K562 (cell line): Measurements from ENCODE around the gene CREM.

Source experiments
- AFF4 ChIP-seq: sonication (generic); formaldehyde crosslinking; IDR thresholded peaks from 2 replicates; pipeline ENCODE4 v1.8.0; 2023; ENCODE audit warnings: mild to moderate bottlenecking, missing genetic modification reagents
- CTCF ChIP-seq, 3 experiments: IDR thresholded peaks in 2 of 3; conservative IDR thresholded peaks in 1 of 3; 2 replicates each; pipeline ENCODE4 v1.5.1; 2011 to 2012; ENCODE audit warnings: low read length in 3 of 3, mild to moderate bottlenecking in 3 of 3, control low read depth in 2 of 3, improper control_type of control experiment in 1 of 3, inconsistent platforms in 1 of 3, low read depth in 1 of 3, mixed read lengths in 1 of 3, moderate library complexity in 1 of 3; ENCODE audit not compliant: insufficient read depth in 2 of 3
- FOXK1 ChIP-seq: sonication (generic); formaldehyde crosslinking; IDR thresholded peaks from 2 replicates; pipeline ENCODE4 v1.8.0; 2022; ENCODE audit warnings: missing genetic modification reagents, mild to moderate bottlenecking, borderline replicate concordance
- HDAC2 ChIP-seq: fragments of 450-650 bp; IDR thresholded peaks from 2 replicates; pipeline ENCODE4 v1.6.1; 2016; ENCODE audit warnings: mild to moderate bottlenecking
- MAFF ChIP-seq: IDR thresholded peaks from 2 replicates; pipeline ENCODE4 v1.6.1; 2012; ENCODE audit warnings: low read length, improper control_type of control experiment
- MXI1 ChIP-seq: IDR thresholded peaks from 2 replicates; pipeline ENCODE4 v1.6.1; 2011; ENCODE audit warnings: low read depth, mild to moderate bottlenecking, improper control_type of control experiment, low read length
- RNF2 ChIP-seq: sonication (generic); IDR thresholded peaks from 2 replicates; pipeline ENCODE4 v1.6.1; 2016
- SMARCA5 ChIP-seq: fragments of 450-650 bp; IDR thresholded peaks from 2 replicates; pipeline ENCODE4 v1.6.1; 2016

GRCh38 chr10:35172146-35172545 is 45.5 kb downstream of the CREM start:
- TF ChIP-seq MXI1 = no peak
- TF ChIP-seq RNF2 = no peak
- no peak for TF ChIP-seq FOXK1 (CRISPR knock-in tag)
- TF ChIP-seq SMARCA5 = no peak
- TF ChIP-seq CTCF (IDR thresholded peaks at IDR 0.05 in 2 of 3, conservative IDR thresholded peaks at IDR 0.05 in 1 of 3; ENCODE audit: insufficient read depth in 2 of 3, low read depth in 1 of 3, low read length in 3 of 3) = no peak
- TF ChIP-seq AFF4 (CRISPR knock-in tag) = no peak
- TF ChIP-seq HDAC2 = no peak
- TF ChIP-seq MAFF = no peak
